HG03571 (cell line): ENCODE data around the gene SMIM36.
A peak's percentile ranks its signal among the peaks of the same experiment; 100 is the strongest.
"Not testable (repeated sequence)": the region's sequence is repeated elsewhere in the genome, so short reads cannot be mapped to it uniquely, and the experiment has no call there.

Source experiments
- ATAC-seq: cut with Tn5 transposase; IDR thresholded peaks from one replicate; pipeline ENCODE4 v1.9.1; 2021; ENCODE audit not compliant: unreplicated experiment

The SMIM36 gene

DNA sequence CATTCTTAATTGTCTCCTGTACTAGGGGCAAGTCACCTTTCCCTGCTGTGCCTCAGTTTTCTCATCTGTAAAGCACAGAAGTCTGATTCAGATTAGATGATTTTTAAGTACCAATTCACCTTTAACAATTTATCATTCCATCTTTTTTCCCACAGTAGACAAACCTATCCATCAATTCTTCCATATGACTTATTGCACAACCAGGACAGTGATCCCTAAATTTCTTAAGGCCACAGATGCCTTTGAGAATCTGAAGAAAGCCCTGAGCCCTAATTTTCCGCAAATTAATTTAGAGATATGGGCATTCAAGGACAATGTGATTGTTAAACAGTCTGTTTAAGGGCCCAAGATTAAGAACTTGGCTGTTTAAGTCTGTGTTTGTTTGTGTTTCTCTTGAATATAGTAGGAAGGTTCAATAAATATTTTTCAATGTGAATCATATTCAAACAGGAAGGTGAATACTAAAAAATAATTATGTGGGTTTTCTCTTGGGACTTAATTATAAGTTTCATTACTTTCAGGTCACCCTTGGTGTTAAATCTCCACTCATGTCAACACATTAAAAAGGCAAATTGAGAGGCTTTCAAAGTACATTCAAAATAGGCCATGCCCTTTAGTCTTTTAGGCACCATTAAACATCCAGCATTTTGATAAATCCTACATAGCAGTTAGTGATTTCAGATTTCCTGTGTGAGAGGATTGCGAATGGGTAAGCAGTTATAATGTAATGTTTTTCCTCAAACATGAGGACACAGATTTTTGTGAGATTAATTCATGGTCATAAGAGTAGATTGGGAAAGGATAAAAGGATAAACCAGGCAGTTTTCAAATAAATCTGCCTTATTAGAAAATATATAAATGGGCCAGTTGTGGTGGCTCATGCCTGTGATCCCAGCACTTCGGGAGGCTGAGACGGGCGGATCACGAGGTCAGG is 54.7 kb downstream of the SMIM36 start:
- ATAC-seq, result no peak

DNA sequence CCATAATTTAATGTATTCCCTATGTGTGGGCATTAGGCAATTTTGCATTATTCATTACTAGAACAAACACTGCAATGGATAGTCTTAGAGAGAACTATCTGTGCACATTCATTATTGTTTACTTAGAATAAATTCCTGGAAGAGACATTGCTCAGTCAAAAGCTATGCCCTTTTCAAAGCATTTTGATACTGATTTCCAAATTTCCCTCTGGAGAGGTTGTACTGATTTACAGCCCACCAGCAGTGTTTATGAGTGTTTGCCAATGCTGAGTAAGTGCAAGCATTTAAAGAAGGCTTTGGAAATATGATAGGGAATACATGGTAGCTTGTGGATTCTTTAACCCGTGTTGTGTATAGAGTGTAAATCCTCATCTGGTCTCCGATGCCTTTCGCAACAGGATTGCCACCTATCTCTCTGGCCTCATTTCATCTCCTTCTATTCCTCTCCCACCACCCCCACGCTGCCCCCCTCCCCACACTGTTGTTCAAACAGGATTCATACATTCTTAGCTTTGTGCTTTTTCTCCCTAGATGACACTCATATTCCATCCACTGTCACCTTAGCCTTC is 56.3 kb downstream of the SMIM36 start:
- no peak for ATAC-seq

DNA sequence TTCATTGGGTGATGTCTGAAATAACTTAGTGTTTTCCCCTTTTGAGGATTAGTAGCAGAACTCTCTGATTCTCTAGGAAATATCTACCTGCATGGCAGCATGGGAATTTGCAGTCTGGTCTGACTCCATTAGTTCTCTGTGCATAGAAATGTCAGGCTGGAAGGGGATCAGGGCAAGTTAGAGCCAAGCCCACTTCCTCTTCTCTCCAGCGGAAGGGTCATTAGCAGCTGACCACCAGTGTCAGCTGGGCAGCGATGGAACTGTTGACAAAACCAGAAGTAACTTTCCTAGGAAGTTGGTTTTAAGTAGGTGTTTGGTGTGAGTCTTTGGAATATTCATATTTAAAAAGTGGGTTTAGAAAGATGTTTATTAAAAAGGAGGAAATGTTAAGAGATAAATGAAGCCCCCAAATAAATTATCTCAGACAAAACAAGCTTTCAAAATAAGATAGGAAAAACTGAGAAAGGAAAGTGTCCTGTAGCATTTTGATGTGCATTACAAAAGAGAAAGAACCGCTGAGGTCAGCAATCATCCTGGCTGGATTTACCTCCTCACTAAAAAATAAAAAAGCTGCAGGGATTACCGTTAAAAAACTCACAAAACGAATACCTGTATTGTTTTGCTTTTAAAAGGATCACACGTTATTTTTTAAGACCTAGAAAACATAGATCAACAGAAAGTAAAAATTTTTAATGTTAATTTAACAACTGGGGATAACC is 57.3 kb downstream of the SMIM36 start:
- ATAC-seq, result no peak

DNA sequence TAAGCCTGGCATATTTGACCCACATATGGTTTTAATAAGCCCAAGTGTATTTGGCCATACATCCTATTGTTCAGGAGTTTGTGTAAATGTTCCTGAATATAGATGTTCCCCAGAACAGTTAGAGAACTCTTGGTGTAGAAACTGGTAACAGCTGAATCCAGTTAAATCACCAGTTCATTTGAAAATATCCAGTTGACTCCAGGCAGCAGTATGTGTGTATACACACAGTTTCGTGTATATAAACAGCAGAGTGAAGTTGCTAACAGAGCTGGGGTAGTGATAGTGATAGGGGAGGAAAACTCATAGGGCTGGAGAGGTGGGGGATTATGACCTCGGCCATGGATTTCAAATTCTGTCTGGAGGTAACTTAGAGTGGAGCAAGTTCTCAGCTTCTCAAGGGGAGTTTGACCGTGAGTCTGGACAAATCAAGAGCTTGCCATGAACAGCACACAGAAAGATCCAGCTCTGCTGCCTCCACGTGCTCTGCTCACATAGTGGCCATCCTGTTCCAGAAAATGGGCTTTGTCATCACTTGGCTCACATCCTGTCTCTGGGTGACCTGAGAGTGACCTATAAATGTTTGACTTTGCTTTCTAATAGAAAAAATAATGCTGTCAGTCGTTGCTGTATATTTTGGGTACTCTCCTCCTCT is 59.0 kb downstream of the SMIM36 start:
- ATAC-seq, result no peak

DNA sequence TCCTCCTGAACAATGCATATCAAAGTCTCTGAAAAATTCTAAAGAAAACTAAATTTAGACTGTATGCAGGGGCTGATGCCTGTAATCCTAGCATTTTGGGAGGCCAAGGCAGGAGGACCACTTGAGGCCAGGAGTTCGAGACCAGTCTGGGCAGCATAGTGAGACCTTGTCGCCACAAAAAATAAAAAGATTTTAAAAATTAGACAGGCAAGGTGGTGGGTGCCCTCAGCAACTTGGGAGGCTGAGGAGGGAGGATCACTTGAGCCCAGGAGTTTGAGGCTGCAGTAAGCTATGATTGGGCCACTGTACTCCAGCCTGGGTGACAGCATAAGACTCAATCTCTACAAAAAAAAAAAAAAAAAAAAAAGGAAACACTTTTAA is 59.5 kb downstream of the SMIM36 start:
- ATAC-seq, result no peak

DNA sequence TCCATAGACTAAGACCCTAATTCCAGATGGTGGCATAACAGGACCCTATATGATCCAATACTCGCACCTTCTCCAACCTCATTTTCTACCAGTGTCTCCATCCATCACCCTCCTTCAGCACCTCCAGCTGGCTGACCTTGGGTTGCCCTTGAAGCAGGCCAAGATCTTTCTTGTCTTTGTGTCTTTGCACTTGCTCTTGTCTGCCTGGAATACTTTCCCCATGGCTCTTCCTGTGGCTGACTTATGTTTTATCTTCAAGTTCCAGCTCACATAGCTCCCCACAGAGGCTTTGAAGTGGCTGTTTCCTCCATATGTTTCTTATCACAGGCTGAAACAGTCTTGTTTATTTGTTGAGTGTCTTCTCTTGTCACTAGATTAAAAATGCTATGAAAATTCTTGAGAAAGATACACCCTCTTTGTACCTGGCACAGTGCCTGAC is 60.0 kb downstream of the SMIM36 start:
- ATAC-seq, result no peak

DNA sequence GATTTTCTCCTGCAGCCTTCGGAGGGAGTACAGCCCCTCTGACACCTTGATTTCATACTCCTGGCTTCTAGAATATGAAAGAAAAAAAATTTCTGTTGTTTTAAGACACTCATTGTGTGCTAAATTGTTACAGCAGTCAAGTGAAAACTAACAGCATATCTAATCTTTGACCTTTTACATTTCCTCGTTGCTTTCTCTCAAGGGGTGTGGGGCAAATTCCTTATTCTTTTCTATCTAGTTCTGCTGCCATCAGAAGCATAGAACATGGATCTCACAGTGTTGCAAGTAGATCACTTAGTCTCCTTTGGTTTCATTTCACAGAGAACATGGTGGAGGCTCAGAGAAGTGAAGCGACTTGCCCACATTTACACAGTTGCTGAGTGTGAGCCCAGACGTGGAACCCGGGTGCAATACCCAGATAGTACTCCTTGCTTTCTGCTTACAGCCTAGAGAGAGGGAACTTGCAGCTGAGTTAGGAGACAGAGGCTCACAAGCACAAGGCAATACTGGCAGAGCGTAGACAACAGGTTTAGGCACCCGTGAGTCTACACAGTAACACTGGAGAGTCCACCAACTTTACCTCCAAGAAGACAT is 60.9 kb downstream of the SMIM36 start:
- ATAC-seq, result no peak

DNA sequence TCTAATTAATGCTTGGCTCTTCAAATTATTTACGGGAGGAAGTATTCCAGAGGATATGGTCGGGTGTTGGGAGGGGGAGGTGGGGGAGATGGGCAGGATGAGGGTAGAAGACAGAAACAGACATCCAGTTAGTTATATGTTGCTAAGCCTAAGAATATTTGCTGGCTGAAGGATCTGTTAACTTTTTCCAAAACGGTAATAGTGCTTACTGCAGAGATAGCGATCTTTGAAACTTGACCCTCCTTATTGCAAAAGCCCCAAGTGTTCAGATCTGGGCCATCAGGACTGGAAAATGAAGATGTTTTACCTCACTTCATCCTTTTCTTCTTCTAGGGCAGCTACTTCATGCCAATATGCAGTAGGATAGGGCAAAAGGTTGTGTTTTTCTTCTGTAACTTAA is 62.6 kb downstream of the SMIM36 start:
- no peak for ATAC-seq

DNA sequence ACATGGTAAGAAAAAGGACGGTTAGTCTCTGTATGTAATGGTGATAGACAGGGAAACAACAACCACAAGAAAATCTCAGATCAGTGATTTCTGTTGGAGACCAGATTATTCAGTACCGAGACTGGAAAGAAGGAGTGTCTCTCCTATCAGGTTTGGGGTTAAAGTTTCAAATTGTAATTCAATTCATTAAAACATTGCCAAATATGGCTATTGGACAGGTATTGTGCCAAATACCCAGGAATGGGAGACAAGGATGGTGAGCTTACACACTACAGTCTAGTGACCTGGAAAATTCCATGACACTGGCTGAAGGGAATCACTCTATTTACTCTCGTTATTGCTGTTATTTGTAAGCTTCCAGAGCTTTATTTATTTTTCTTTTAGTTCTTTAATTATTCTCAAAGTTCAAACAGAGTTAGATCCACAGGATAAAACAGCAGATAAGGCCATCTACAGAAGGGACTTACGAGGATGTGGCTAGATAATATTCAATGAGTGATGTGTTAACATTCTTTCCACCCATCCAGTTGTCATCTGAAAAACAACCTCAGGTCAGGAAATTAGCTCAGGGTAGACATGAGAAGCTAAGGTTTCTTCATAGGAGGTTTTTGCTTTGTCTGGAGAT is 64.6 kb downstream of the SMIM36 start:
- ATAC-seq, result no peak

DNA sequence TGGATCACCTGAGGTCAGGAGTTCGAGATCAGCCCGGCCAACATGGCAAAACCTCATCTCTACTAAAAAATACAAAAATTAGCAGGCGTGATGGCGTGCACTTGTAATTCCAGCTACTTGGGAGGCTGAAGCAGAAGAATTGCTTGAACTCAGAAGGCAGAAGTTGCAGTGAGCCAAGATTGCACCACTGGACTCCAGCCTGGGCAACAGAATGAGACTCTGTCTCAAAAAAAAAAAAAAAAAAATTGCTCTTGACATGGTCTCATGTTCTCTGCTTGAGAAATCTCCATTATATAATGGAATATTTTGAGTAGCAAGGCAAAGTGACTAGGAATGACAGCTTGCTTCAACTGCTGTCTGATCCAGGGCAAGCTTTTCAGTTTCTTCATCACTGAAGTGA is 65.2 kb downstream of the SMIM36 start:
- not testable (repeated sequence) for ATAC-seq

DNA sequence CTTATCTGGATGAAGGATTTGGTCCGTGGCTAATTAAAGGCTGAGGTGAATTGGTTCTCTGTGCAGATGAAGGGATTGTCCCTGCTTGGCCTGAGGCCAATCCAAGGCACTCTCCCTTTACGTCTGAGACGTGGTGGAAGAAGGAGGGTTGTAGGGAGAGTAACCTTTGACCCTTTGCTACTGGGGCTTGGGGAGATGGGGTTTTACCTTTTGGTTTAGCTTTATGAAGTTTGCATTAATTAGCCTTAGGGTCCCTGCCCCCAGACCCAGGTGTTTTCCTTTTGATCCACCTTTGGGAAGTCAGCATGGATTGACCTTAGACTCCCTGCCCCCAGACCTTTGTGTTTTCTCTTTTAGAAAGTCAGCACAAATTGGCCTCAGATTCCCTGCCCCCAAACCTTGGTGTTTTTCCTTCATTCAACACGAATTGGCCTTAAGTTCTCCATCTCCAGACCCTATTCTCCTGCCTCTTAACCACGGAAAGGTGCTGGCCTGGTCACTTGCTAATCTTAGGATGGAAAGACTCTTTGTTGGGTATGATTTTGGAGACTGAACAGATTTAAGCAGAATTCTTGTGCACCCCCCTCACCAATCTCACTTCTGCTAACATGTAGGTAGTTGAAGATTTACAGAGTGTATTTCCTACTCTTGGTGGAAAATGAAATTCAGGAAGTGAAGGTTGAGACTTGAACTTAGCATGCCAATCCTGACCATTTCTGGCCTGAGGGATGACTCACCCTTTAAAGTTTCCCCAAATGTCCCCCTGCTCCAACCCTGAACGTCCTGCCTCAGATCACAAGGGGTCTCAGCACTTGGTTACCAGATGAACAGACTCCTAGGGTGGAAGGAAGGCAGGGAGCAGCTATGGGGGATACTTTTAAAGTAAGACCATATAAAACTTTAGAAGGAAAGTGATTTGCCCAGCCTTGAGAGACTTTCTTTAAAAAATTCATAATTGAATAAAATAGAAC is 66.5 kb downstream of the SMIM36 start:
- ATAC-seq, result peak; percentile 92

DNA sequence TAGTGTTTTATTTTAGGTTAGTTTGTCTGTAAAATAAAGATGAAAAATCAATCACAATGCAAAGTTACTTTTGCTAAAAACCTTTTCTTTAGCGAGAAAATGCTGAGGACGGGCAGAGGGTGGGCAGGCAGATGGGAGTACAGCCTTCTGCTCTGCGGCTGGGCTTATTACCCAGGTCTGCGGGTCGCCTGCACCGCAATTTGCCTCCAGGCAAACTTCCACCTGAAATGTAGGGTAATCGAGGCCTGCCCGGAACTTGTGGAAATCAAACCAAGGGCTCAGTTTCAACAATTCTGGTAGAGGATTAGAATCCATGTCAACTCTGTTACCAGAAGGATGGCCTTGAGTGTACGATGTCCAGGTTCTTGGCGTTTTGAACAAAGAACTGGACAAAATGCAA is 67.3 kb downstream of the SMIM36 start:
- ATAC-seq, result no peak

DNA sequence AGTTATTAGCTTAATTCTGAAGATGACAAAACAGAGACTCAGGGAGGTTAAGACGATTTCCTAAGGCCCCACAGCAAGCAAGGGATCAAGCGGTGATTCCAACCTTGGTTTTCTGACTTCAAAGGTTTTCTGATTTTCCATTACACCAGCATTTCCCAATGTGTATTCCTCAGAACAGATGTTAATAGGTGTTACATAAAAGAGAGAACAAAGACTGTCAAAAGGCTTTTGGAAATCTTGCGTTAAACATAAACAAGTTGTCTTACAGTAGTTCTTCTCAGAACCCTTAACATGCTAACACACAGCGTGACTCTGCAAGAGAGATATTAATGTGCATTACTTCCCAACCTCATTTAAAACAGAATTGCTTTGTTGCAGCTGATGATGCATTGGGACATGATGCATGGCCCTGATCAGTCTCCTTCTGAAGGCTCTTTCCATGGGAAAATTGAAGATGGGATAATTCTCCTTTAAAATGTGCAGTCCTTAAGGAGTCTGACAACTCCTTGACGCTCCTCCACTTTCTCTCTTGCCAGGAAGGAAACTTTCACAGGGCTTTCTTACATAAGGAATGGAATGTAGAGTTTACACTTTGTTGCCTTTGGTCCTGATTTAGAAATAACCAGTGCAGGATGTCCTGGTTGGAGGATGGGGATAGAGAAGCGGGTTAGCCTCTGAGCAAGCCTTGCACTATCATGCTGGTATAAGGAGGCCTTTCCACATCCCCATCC is 68.1 kb downstream of the SMIM36 start:
- no peak for ATAC-seq

DNA sequence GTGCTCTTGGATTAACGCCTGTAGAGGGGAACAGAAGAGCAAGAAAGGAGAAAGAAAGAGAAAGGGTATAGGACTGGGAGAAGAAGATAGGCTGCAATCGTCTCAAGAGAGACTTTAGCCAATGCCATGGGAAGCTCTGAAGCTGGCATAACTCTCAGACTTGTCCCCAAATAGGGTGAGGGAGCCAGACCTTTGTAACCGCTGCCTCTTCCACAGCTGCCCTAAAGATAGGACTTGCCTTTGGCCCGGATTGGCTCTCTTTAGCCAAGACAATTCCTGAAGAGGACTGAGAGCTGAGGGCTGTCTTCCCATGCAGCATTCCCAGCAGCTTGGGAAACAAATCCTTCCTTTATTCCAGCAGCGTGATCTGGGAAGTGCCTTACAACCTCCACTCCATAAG is 68.8 kb downstream of the SMIM36 start:
- ATAC-seq, result no peak

DNA sequence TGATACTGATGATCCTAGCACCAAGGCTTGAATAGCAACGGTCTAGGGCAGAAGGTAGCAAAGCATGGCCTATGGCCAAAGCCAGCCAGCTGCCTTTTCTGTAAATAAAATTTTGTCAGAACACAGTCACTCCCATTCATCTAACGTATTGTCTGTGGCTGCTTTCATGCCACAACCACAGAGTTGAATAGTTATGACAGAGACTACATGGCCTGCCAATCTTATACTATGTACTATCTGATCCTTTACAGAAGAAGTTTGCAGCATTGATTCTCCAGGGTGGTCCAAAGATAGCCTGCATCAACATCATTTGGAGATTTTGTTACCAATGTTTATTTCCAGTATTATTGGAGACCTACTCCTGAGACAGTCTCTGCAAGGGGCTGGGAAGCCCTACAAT is 69.7 kb downstream of the SMIM36 start:
- no peak for ATAC-seq

DNA sequence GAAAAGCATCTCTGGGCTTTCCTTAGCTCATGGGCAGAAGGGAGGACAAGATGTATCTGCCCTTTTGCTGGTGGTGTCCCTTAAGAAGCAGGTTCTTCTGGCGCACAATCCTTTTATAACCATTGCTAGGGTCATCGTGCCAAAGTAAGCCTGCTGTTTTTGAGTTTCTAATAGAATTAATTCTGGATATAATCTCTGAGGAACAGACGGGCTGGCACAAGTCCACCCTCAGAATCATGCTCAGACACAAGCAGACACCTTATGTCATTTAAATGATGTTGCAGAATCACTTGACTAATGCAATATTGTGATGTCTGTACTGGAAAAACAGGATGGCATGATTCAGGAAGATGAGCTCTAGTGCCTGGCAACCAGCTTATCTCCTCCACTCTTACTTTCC is 70.9 kb downstream of the SMIM36 start:
- ATAC-seq, result no peak

DNA sequence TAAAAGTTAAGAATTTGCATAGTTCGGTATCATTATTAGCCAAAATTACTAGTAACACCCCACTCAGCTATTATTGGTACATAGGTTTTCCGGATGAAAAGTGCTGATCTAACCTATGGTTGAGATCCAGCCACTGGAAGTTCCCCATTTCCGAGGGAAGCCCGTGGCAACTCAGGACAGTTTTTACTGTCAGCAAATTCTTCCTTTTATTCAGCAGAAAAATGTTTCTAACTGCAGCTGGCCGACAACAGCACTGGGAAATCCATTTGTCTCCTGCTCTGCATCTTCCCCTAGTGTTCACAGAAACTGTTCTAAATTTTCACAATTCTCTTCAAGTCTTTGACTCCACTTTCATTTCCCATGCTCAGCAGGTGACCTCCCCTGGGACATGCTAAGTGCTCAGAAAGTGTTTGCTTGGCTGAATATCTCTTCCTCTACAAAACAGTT is 74.1 kb downstream of the SMIM36 start:
- peak; percentile 76 for ATAC-seq

DNA sequence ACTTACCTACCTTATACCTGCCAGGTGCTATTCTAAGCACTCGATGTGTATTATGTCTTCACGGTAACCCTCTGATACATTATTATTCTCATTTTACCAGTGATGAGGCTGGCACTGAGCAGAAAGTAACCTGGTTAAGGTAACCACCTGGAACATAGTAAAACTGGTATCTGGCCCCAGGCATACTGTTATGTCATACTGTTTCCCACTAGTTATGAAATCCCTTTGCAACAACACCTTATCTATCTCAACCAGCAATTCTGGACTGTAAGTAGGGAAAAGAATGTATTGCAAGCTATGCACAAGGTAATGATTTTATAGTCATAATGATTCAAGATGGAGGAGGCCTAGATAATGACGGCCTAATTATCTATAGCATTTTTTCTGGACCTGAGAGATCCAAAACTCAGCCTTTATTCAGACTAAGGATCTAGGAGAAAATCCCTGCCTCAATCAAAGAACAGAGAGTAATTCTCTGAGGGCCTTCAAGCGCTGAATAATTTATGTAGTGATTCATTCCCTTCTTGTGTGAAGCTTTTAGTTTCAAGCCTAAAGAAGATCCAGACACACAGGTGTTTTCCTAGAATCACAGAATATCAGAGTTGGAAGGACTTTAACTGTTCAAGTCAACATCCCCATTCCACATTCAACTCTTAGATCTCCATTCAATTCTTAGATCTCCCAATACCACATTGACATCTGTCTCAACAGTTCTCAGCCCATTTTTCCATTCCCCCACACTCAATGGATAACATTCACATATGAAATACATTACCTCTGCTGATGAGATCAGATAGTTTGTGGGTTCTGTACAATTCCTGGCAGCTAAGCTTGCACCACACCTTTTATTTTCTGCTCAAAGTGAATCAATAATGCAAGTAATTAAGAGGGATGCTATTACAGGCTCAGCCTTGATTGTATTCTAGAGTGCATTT is 74.8 kb downstream of the SMIM36 start:
- no peak for ATAC-seq
